Caco-2 (cell line): ENCODE results near the gene UBE2O. TPM values are rescaled to one million over a fixed set of nuclear protein-coding genes. Genes with fewer than 3 reads are reported as not detected.

Experiments
- BruUV-seq: library from RNA; stranded (reverse); fragments of 400-500 nt; replicated peaks from 2 replicates; lab custom pipeline; 2021; lab: Mats Ljungman, UMichigan
- CTCF ChIA-PET: fragments of 300-600 bp; sonication (Branson Sonifier 250); formaldehyde crosslinking; loops from one replicate; lab custom pipeline; 2022; ENCODE audit warnings: antibody characterized with exemption; lab: Charles Lee
- POLR2A ChIA-PET: fragments of 300-600 bp; sonication (Branson Sonifier 250); formaldehyde crosslinking; loops from one replicate; lab custom pipeline; 2022; ENCODE audit warnings: antibody characterized with exemption; lab: Charles Lee
- DNase-seq, 2 experiments: peaks; one replicate each; pipeline versions ENCODE4 v3.0.0 to v3.0.0-alpha.2; 2020 to 2022
- H3K27me3 ChIP-seq: replicated peaks from 2 replicates; pipeline ENCODE4 v1.6.0; 2011; ENCODE audit warnings: low read length; ENCODE audit not compliant: control insufficient read depth, insufficient read depth
- H3K36me3 ChIP-seq: 2 replicates; pipeline ENCODE4 v1.5.1; 2011; ENCODE audit warnings: low read length; ENCODE audit not compliant: control insufficient read depth, insufficient read depth
- H3K4me1 ChIP-seq: fragments of 250-450 bp; sonication (Bioruptor Pico); 2 replicates; pipeline ENCODE4 v1.5.1; 2020; ENCODE audit warnings: mild to moderate bottlenecking
- H3K4me3 ChIP-seq: 2 replicates; pipeline ENCODE4 v1.5.1; 2011; ENCODE audit warnings: low read depth, mild to moderate bottlenecking, control low read depth, low read length
- H3K9me3 ChIP-seq: fragments of 250-450 bp; sonication (Bioruptor Pico); 2 replicates; pipeline ENCODE4 v1.5.1; 2020; ENCODE audit warnings: mild to moderate bottlenecking, moderate library complexity
- H3K27ac Mint-ChIP-seq: one replicate; pipeline ENCODE4 v1.8.0; 2022; ENCODE audit warnings: mixed read lengths; ENCODE audit not compliant: unreplicated experiment
- H3K27me3 Mint-ChIP-seq: one replicate; pipeline ENCODE4 v1.8.0; 2022; ENCODE audit warnings: mixed read lengths; ENCODE audit not compliant: insufficient read depth, unreplicated experiment
- H3K36me3 Mint-ChIP-seq: one replicate; pipeline ENCODE4 v1.8.0; 2022; ENCODE audit warnings: mild to moderate bottlenecking, mixed read lengths; ENCODE audit not compliant: insufficient read depth, unreplicated experiment
- H3K4me1 Mint-ChIP-seq: one replicate; pipeline ENCODE4 v1.8.0; 2022; ENCODE audit warnings: low read depth, mixed read lengths; ENCODE audit not compliant: unreplicated experiment
- H3K4me3 Mint-ChIP-seq: one replicate; pipeline ENCODE4 v1.8.0; 2022; ENCODE audit warnings: mild to moderate bottlenecking, moderate library complexity, mixed read lengths; ENCODE audit not compliant: unreplicated experiment
- H3K9me3 Mint-ChIP-seq: one replicate; pipeline ENCODE4 v1.8.0; 2022; ENCODE audit warnings: mixed read lengths; ENCODE audit not compliant: unreplicated experiment
- CTCF ChIP-seq, 2 experiments: fragments of 200-600 bp in 1 of 2; IDR thresholded peaks; 1 replicate in 1 of 2; 2 replicates in 1 of 2; pipeline versions ENCODE4 v1.5.1 to v1.8.0; 2011 to 2022; ENCODE audit warnings: antibody characterized with exemption in 1 of 2, control low read depth in 1 of 2, inconsistent platforms in 1 of 2, low read depth in 1 of 2, low read length in 1 of 2, mild to moderate bottlenecking in 1 of 2, moderate library complexity in 1 of 2; ENCODE audit not compliant: insufficient read depth in 1 of 2, severe bottlenecking in 1 of 2, unreplicated experiment in 1 of 2
- intact Hi-C: fragments of 100-400 bp; cut with micrococcal nuclease; formaldehyde crosslinking; loops from one replicate; pipeline ENCODE4 v1.10.0; 2022; ENCODE audit not compliant: unreplicated experiment
- total RNA-seq: library from RNA; stranded (reverse); gene quantifications from 2 replicates; pipeline ENCODE4 v1.2.3, GENCODE V29; 2022

UBE2O gene
- total RNA-seq, 1 experiment from 2014 or later: 37.6 TPM

GRCh38 chr17:76376318-76377133, 76.4 kb downstream of the UBE2O start:
- Mint-ChIP-seq H3K36me3 (no peaks in the 10 kb centered on the region), H3K4me3 (no peak overlapping the region), H3K27ac (no peak overlapping the region), H3K9me3 (no peaks in the 10 kb centered on the region), H3K27me3 (no peaks in the 10 kb centered on the region), H3K4me1 (no peaks in the 10 kb centered on the region)
- Histone ChIP-seq H3K9me3 (no peaks in the 10 kb centered on the region), H3K4me1 (0 out of 2 replicates have a peak, but pooled peaks cover 7% of the 10 kb centered on the region), H3K4me3 (no peak overlapping the region), H3K36me3 (no peaks in the 10 kb centered on the region), H3K27me3 (no peaks in the 10 kb centered on the region)
- DNase-seq: no peak
- no peak for TF ChIP-seq CTCF (IDR thresholded peaks at IDR 0.05; ENCODE audit: insufficient read depth in 1 of 2, low read depth in 1 of 2, low read length in 1 of 2, severe bottlenecking in 1 of 2, unreplicated experiment in 1 of 2)
- intact Hi-C loops: no loop called here
- ChIA-PET CTCF (interaction anchor here (0.5 to 1.0 kb wide), 4 partner anchors 11 to 415 kb away, joined by 3 to 4 read pairs (median 4); no protein-coding TSS in a partner anchor), POLR2A (no interaction called here)
- no TSS peak for BruUV-seq

- no peak overlapping the region for H3K4me3 Mint-ChIP-seq
- TF ChIP-seq CTCF (IDR thresholded peaks at IDR 0.05; ENCODE audit: insufficient read depth in 1 of 2, low read depth in 1 of 2, low read length in 1 of 2, severe bottlenecking in 1 of 2, unreplicated experiment in 1 of 2): no peak
- H3K27me3 ChIP-seq: no peaks in the 10 kb centered on the region
- H3K4me1 ChIP-seq: peaks cover 12% of the 10 kb centered on the region
- peaks cover 7% of the 10 kb centered on the region for H3K4me1 Mint-ChIP-seq
- BruUV-seq: no TSS peak
- CTCF ChIA-PET: interaction anchor here (0.7 kb wide), 1 partner anchor 70 kb away, joined by 8 read pairs; no protein-coding TSS in a partner anchor
- no peaks in the 10 kb centered on the region for H3K36me3 ChIP-seq
- H3K27me3 Mint-ChIP-seq: no peaks in the 10 kb centered on the region
- intact Hi-C loops: no loop called here
- peaks cover 5% of the 10 kb centered on the region for H3K36me3 Mint-ChIP-seq
- POLR2A ChIA-PET: no interaction called here
- H3K9me3 Mint-ChIP-seq: no peaks in the 10 kb centered on the region
- DNase-seq: no peak
- H3K9me3 ChIP-seq: no peaks in the 10 kb centered on the region
- no peak overlapping the region for H3K27ac Mint-ChIP-seq
- no peak overlapping the region for H3K4me3 ChIP-seq
These were observed 81.0 kb downstream of the UBE2O start for GRCh38 chr17:76371656-76372628.
